HepG2 (cell line): ENCODE data around the gene BCL2L1. TPM values are rescaled to one million over a fixed set of nuclear protein-coding genes. Genes with fewer than 3 reads are reported as not detected.

ENCODE experiments used
- FOXK2 ChIP-seq: fragments of 450-650 bp; IDR thresholded peaks from 2 replicates; pipeline ENCODE4 v1.6.1; 2016
- GFI1 ChIP-seq: sonication (generic); formaldehyde crosslinking; IDR thresholded peaks from 2 replicates; pipeline ENCODE4 v1.5.0; 2020; ENCODE audit warnings: missing genetic modification reagents, mild to moderate bottlenecking, borderline replicate concordance
- KDM1A ChIP-seq: IDR thresholded peaks from 2 replicates; pipeline ENCODE4 v1.6.1; 2016; ENCODE audit warnings: missing compliant biosample characterization
- KLF11 ChIP-seq: IDR thresholded peaks from 2 replicates; pipeline ENCODE4 v1.6.1; 2016; ENCODE audit warnings: missing compliant biosample characterization
- MIXL1 ChIP-seq: IDR thresholded peaks from 2 replicates; pipeline ENCODE4 v1.6.1; 2016
- MXD4 ChIP-seq: IDR thresholded peaks from 2 replicates; pipeline ENCODE4 v1.6.1; 2016; ENCODE audit warnings: mild to moderate bottlenecking, missing biosample characterization, missing genetic modification reagents
- NR2F1 ChIP-seq, 2 experiments: fragments of 450-650 bp in 1 of 2; formaldehyde crosslinking in 1 of 2; IDR thresholded peaks; 2 replicates each; pipeline versions ENCODE4 v1.5.0 to v1.6.1; 2016 to 2020; ENCODE audit warnings: mild to moderate bottlenecking in 1 of 2, missing compliant biosample characterization in 1 of 2, missing genetic modification reagents in 1 of 2, moderate library complexity in 1 of 2
- PHF20 ChIP-seq: sonication (generic); formaldehyde crosslinking; IDR thresholded peaks from 2 replicates; pipeline ENCODE4 v1.5.0; 2020; ENCODE audit warnings: mild to moderate bottlenecking, missing genetic modification reagents
- SMAD1 ChIP-seq: sonication (generic); formaldehyde crosslinking; IDR thresholded peaks from 2 replicates; pipeline ENCODE4 v1.4.0; 2020; ENCODE audit warnings: missing genetic modification reagents, low read depth, mild to moderate bottlenecking, borderline replicate concordance
- TCF7L2 ChIP-seq: IDR thresholded peaks from 2 replicates; pipeline ENCODE4 v1.6.1; 2011; ENCODE audit warnings: mild to moderate bottlenecking, low read depth, low read length, moderate library complexity
- ZBTB3 ChIP-seq: sonication (generic); formaldehyde crosslinking; IDR thresholded peaks from 2 replicates; pipeline ENCODE4 v1.4.0; 2020; ENCODE audit warnings: low read depth, mild to moderate bottlenecking, moderate library complexity, missing genetic modification reagents, borderline replicate concordance
- ZFAT ChIP-seq: sonication (generic); formaldehyde crosslinking; conservative IDR thresholded peaks from 2 replicates; pipeline ENCODE4 v1.8.1; 2023; ENCODE audit warnings: missing genetic modification reagents, inconsistent platforms
- ZNF569 ChIP-seq: sonication (generic); formaldehyde crosslinking; IDR thresholded peaks from 2 replicates; pipeline ENCODE4 v1.5.0; 2020; ENCODE audit warnings: mild to moderate bottlenecking, missing genetic modification reagents, moderate library complexity, borderline replicate concordance
- ZNF614 ChIP-seq: IDR thresholded peaks from 2 replicates; pipeline ENCODE4 v1.6.1; 2018; ENCODE audit warnings: missing biosample characterization, missing genetic modification reagents, inconsistent platforms, borderline replicate concordance
- ZNF639 ChIP-seq: conservative IDR thresholded peaks from 2 replicates; pipeline ENCODE4 v1.6.1; 2018; ENCODE audit warnings: missing genetic modification reagents
- ZNF780A ChIP-seq: sonication (generic); formaldehyde crosslinking; IDR thresholded peaks from 2 replicates; pipeline ENCODE4 v1.8.0; 2022; ENCODE audit warnings: mild to moderate bottlenecking, missing genetic modification reagents, moderate library complexity
- ZNF83 ChIP-seq: sonication (generic); formaldehyde crosslinking; IDR thresholded peaks from 2 replicates; pipeline ENCODE4 v1.4.0; 2020; ENCODE audit warnings: missing genetic modification reagents, mild to moderate bottlenecking, borderline replicate concordance
- polyA plus RNA-seq, 8 experiments: library from polyadenylated mRNA; depleted of rRNA in 3 of 8; stranded (reverse) in 7 of 8; unstranded in 1 of 8; fragments of >200 nt; fragmentation: Illumina TruSeq in 4 of 8; extraction: Trizol in 4 of 8; gene quantifications; 2 replicates each; pipeline versions ENCODE4 v1.2.1 to v1.2.3, GENCODE V29; 2011 to 2016; ENCODE audit warnings: low read depth in 4 of 8, missing spikeins in 1 of 8, mixed read lengths in 1 of 8; ENCODE audit not compliant: insufficient read depth in 1 of 8
- total RNA-seq, 5 experiments: library from RNA; depleted of rRNA; stranded (reverse); fragments of >200 nt; fragmentation: Illumina TruSeq; extraction: Trizol; gene quantifications; 2 replicates each; pipeline ENCODE4 v1.2.3, GENCODE V29; 2016; ENCODE audit warnings: low read depth in 1 of 5
- TF ChIP-seq, protein P1 (sequence below): fragments of 450-650 bp; IDR thresholded peaks from 2 replicates; pipeline ENCODE4 v1.6.1; 2017; ENCODE audit warnings: mild to moderate bottlenecking
- TF ChIP-seq, protein P2 (sequence below): IDR thresholded peaks from 2 replicates; pipeline ENCODE4 v1.6.1; 2012; ENCODE audit warnings: low read depth, low read length, improper control_type of control experiment

BCL2L1 gene
- total and polyA plus RNA-seq, 2 of the 13 experiments (the other 11 are each of a cell fraction or from before 2014, with no cell fraction given) = 164 to 258 TPM

DNA sequence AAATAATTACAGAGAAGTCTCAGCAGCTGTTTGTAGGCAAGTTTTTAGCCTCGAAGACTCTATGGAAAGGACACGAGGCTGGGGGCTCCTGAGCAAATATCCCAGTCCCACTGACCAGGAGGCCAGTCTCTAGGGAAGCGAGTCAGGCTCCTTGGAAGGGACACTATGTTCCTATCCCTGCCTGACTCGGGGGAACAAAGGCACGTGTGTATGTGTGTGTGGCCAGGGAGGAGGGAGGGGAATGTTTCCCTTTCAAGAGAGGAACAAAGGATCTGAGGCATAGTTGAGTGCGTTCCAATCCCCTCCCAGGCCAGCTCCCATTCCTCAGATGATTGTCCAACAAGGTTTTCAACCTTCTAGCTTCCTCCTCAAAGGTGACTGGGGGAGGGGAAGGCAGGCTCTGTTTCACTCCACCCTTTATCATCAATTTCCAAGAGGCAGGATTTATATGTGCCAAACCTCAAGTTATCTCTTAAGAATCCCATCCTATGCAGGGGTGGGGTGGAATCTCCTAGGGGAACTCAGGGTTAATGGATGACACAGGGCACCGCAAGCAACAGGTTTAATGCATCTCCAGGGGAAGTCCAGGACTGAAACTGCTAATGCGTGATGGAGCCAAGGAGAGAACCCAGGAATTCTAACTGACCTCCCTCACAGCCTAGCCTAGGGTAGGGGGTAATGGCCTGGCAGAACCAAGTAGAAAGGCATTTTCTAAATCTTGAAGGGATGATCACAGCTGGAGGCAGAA lies 9.9 kb downstream of the BCL2L1 start (continued):
- TF ChIP-seq ZNF780A (no peak), KDM1A (peak; percentile 69; the same call in 1 of the 2 replicates), ZBTB3 (CRISPR knock-in tag) (0 out of 2 replicates have a peak, but pooled peaks have one; percentile 38), KLF11 (CRISPR knock-in tag) (no peak), ZNF83 (CRISPR knock-in tag) (no peak), ZNF569 (CRISPR knock-in tag) (no peak), ZNF639 (CRISPR knock-in tag) (no peak; the same call in 1 of the 2 replicates), PHF20 (no peak; the same call in 1 of the 2 replicates), SMAD1 (0 out of 2 replicates have a peak, but pooled peaks have one; percentile 67), MIXL1 (CRISPR knock-in tag) (no peak), ZFAT (CRISPR knock-in tag) (no peak), FOXK2 (no peak), ZNF614 (peak; percentile 61; the same call in 1 of the 2 replicates), GFI1 (CRISPR knock-in tag) (no peak), TCF7L2 (no peak; the same call in 1 of the 2 replicates), NR2F1 (CRISPR knock-in tag; IDR thresholded peaks at IDR 0.05) (no peak), MXD4 (0 out of 2 replicates have a peak, but pooled peaks have one; percentile 29)
- TF ChIP-seq, protein P1, sequence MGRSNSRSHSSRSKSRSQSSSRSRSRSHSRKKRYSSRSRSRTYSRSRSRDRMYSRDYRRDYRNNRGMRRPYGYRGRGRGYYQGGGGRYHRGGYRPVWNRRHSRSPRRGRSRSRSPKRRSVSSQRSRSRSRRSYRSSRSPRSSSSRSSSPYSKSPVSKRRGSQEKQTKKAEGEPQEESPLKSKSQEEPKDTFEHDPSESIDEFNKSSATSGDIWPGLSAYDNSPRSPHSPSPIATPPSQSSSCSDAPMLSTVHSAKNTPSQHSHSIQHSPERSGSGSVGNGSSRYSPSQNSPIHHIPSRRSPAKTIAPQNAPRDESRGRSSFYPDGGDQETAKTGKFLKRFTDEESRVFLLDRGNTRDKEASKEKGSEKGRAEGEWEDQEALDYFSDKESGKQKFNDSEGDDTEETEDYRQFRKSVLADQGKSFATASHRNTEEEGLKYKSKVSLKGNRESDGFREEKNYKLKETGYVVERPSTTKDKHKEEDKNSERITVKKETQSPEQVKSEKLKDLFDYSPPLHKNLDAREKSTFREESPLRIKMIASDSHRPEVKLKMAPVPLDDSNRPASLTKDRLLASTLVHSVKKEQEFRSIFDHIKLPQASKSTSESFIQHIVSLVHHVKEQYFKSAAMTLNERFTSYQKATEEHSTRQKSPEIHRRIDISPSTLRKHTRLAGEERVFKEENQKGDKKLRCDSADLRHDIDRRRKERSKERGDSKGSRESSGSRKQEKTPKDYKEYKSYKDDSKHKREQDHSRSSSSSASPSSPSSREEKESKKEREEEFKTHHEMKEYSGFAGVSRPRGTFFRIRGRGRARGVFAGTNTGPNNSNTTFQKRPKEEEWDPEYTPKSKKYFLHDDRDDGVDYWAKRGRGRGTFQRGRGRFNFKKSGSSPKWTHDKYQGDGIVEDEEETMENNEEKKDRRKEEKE = no peak
- TF ChIP-seq, protein P2, sequence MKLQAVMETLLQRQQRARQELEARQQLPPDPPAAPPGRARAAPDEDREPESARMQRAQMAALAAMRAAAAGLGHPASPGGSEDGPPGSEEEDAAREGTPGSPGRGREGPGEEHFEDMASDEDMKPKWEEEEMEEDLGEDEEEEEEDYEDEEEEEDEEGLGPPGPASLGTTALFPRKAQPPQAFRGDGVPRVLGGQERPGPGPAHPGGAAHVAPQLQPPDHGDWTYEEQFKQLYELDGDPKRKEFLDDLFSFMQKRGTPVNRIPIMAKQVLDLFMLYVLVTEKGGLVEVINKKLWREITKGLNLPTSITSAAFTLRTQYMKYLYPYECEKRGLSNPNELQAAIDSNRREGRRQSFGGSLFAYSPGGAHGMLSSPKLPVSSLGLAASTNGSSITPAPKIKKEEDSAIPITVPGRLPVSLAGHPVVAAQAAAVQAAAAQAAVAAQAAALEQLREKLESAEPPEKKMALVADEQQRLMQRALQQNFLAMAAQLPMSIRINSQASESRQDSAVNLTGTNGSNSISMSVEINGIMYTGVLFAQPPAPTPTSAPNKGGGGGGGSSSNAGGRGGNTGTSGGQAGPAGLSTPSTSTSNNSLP = no peak
